Caco-2 (cell line): ENCODE results near the gene PPP2R2D. TPM values are rescaled to one million over a fixed set of nuclear protein-coding genes. Genes with fewer than 3 reads are reported as not detected.

Experiments used
- BruUV-seq: library from RNA; stranded (reverse); fragments of 400-500 nt; replicated peaks from 2 replicates; lab custom pipeline; 2021; lab: Mats Ljungman, UMichigan
- CTCF ChIA-PET: fragments of 300-600 bp; sonication (Branson Sonifier 250); formaldehyde crosslinking; loops from one replicate; lab custom pipeline; 2022; ENCODE audit warnings: antibody characterized with exemption; lab: Charles Lee
- POLR2A ChIA-PET: fragments of 300-600 bp; sonication (Branson Sonifier 250); formaldehyde crosslinking; loops from one replicate; lab custom pipeline; 2022; ENCODE audit warnings: antibody characterized with exemption; lab: Charles Lee
- DNase-seq, 2 experiments: peaks; one replicate each; pipeline versions ENCODE4 v3.0.0 to v3.0.0-alpha.2; 2020 to 2022
- H3K27me3 ChIP-seq: replicated peaks from 2 replicates; pipeline ENCODE4 v1.6.0; 2011; ENCODE audit warnings: low read length; ENCODE audit not compliant: control insufficient read depth, insufficient read depth
- H3K36me3 ChIP-seq: 2 replicates; pipeline ENCODE4 v1.5.1; 2011; ENCODE audit warnings: low read length; ENCODE audit not compliant: control insufficient read depth, insufficient read depth
- H3K4me1 ChIP-seq: fragments of 250-450 bp; sonication (Bioruptor Pico); 2 replicates; pipeline ENCODE4 v1.5.1; 2020; ENCODE audit warnings: mild to moderate bottlenecking
- H3K4me3 ChIP-seq: 2 replicates; pipeline ENCODE4 v1.5.1; 2011; ENCODE audit warnings: low read depth, mild to moderate bottlenecking, control low read depth, low read length
- H3K9me3 ChIP-seq: fragments of 250-450 bp; sonication (Bioruptor Pico); 2 replicates; pipeline ENCODE4 v1.5.1; 2020; ENCODE audit warnings: mild to moderate bottlenecking, moderate library complexity
- H3K27ac Mint-ChIP-seq: one replicate; pipeline ENCODE4 v1.8.0; 2022; ENCODE audit warnings: mixed read lengths; ENCODE audit not compliant: unreplicated experiment
- H3K27me3 Mint-ChIP-seq: one replicate; pipeline ENCODE4 v1.8.0; 2022; ENCODE audit warnings: mixed read lengths; ENCODE audit not compliant: insufficient read depth, unreplicated experiment
- H3K36me3 Mint-ChIP-seq: one replicate; pipeline ENCODE4 v1.8.0; 2022; ENCODE audit warnings: mild to moderate bottlenecking, mixed read lengths; ENCODE audit not compliant: insufficient read depth, unreplicated experiment
- H3K4me1 Mint-ChIP-seq: one replicate; pipeline ENCODE4 v1.8.0; 2022; ENCODE audit warnings: low read depth, mixed read lengths; ENCODE audit not compliant: unreplicated experiment
- H3K4me3 Mint-ChIP-seq: one replicate; pipeline ENCODE4 v1.8.0; 2022; ENCODE audit warnings: mild to moderate bottlenecking, moderate library complexity, mixed read lengths; ENCODE audit not compliant: unreplicated experiment
- H3K9me3 Mint-ChIP-seq: one replicate; pipeline ENCODE4 v1.8.0; 2022; ENCODE audit warnings: mixed read lengths; ENCODE audit not compliant: unreplicated experiment
- CTCF ChIP-seq, 2 experiments: fragments of 200-600 bp in 1 of 2; IDR thresholded peaks; 1 replicate in 1 of 2; 2 replicates in 1 of 2; pipeline versions ENCODE4 v1.5.1 to v1.8.0; 2011 to 2022; ENCODE audit warnings: antibody characterized with exemption in 1 of 2, control low read depth in 1 of 2, inconsistent platforms in 1 of 2, low read depth in 1 of 2, low read length in 1 of 2, mild to moderate bottlenecking in 1 of 2, moderate library complexity in 1 of 2; ENCODE audit not compliant: insufficient read depth in 1 of 2, severe bottlenecking in 1 of 2, unreplicated experiment in 1 of 2
- intact Hi-C: fragments of 100-400 bp; cut with micrococcal nuclease; formaldehyde crosslinking; loops from one replicate; pipeline ENCODE4 v1.10.0; 2022; ENCODE audit not compliant: unreplicated experiment
- total RNA-seq: library from RNA; stranded (reverse); gene quantifications from 2 replicates; pipeline ENCODE4 v1.2.3, GENCODE V29; 2022

Gene PPP2R2D
- total RNA-seq, 1 experiment from 2014 or later, result 34.4 TPM

GRCh38 chr10:131909929-131910328, 9.1 kb downstream of the PPP2R2D start:
- Mint-ChIP-seq H3K4me1 (peaks cover 22% of the 10 kb centered on the region), H3K27me3 (no peaks in the 10 kb centered on the region), H3K27ac (no peak overlapping the region), H3K9me3 (no peaks in the 10 kb centered on the region), H3K36me3 (peaks cover 61% of the 10 kb centered on the region), H3K4me3 (no peak overlapping the region)
- H3K9me3 ChIP-seq, result no peaks in the 10 kb centered on the region
- peaks cover 7% of the 10 kb centered on the region for H3K36me3 ChIP-seq
- ChIA-PET POLR2A (no interaction called here), CTCF (no interaction called here)
- TF ChIP-seq CTCF (IDR thresholded peaks at IDR 0.05; ENCODE audit: insufficient read depth in 1 of 2, low read depth in 1 of 2, low read length in 1 of 2, severe bottlenecking in 1 of 2, unreplicated experiment in 1 of 2), result no peak
- intact Hi-C loops, result no loop called here
- no TSS peak for BruUV-seq
- H3K4me3 ChIP-seq, result no peak overlapping the region
- no peaks in the 10 kb centered on the region for H3K27me3 ChIP-seq
- peaks cover 7% of the 10 kb centered on the region; the same call in 1 of the 2 replicates for H3K4me1 ChIP-seq
- DNase-seq, result no peak

- DNase-seq, result no peak
- BruUV-seq, result no TSS peak
- CTCF ChIA-PET, result interaction anchor here (1.0 kb wide), 1 partner anchor 25 kb away, joined by 3 read pairs; no protein-coding TSS in a partner anchor
- H3K27ac Mint-ChIP-seq, result no peak overlapping the region
- H3K36me3 ChIP-seq, result peaks cover 7% of the 10 kb centered on the region
- no peak overlapping the region for H3K4me3 Mint-ChIP-seq
- H3K27me3 Mint-ChIP-seq, result no peaks in the 10 kb centered on the region
- H3K36me3 Mint-ChIP-seq, result peaks cover 61% of the 10 kb centered on the region
- POLR2A ChIA-PET, result no interaction called here
- peaks cover 2% of the 10 kb centered on the region; the same call in 1 of the 2 replicates for H3K4me1 ChIP-seq
- intact Hi-C loops, result no loop called here
- H3K27me3 ChIP-seq, result no peaks in the 10 kb centered on the region
- no peak overlapping the region for H3K4me3 ChIP-seq
- TF ChIP-seq CTCF (IDR thresholded peaks at IDR 0.05; ENCODE audit: insufficient read depth in 1 of 2, low read depth in 1 of 2, low read length in 1 of 2, severe bottlenecking in 1 of 2, unreplicated experiment in 1 of 2), result no peak
- no peaks in the 10 kb centered on the region for H3K9me3 Mint-ChIP-seq
- no peaks in the 10 kb centered on the region for H3K9me3 ChIP-seq
- H3K4me1 Mint-ChIP-seq, result peaks cover 15% of the 10 kb centered on the region
Observed at GRCh38 chr10:131910663-131911314, 10.0 kb downstream of the PPP2R2D start.

- TF ChIP-seq CTCF (IDR thresholded peaks at IDR 0.05; ENCODE audit: insufficient read depth in 1 of 2, low read depth in 1 of 2, low read length in 1 of 2, severe bottlenecking in 1 of 2, unreplicated experiment in 1 of 2), result no peak
- no TSS peak for BruUV-seq
- no peaks in the 10 kb centered on the region for H3K4me1 ChIP-seq
- Mint-ChIP-seq H3K36me3 (peaks cover 58% of the 10 kb centered on the region), H3K27me3 (no peaks in the 10 kb centered on the region), H3K27ac (no peak overlapping the region), H3K9me3 (no peaks in the 10 kb centered on the region), H3K4me1 (peaks cover 11% of the 10 kb centered on the region), H3K4me3 (no peak overlapping the region)
- ChIA-PET CTCF (interaction anchor here (1.0 kb wide), 1 partner anchor 26 kb away, joined by 3 read pairs; no protein-coding TSS in a partner anchor), POLR2A (no interaction called here)
- DNase-seq, result no peak
- H3K4me3 ChIP-seq, result no peak overlapping the region
- no peaks in the 10 kb centered on the region for H3K27me3 ChIP-seq
- peaks cover 7% of the 10 kb centered on the region for H3K36me3 ChIP-seq
- no peaks in the 10 kb centered on the region for H3K9me3 ChIP-seq
- intact Hi-C loops, result no loop called here
Observed at GRCh38 chr10:131911451-131911850, 10.6 kb downstream of the PPP2R2D start.
